ENCODE measurements around the gene SUSD4.

GRCh38 chr1:223394706-223395105, 30.7 kb upstream of the SUSD4 start:
- TF ChIP-seq CTCF (IDR thresholded peaks at IDR 0.05) (no peak), POLR2A (IDR thresholded peaks at IDR 0.05) (no peak)
